Neural progenitor cell (in vitro differentiated cells): ENCODE measurements around the gene FLVCR2. TPM values are rescaled to one million over a fixed set of nuclear protein-coding genes. Genes with fewer than 3 reads are reported as not detected.

Experiments used
- DNase-seq: peaks from one replicate; pipeline ENCODE4 v3.0.0-alpha.2; 2016; ENCODE audit warnings: low spot score
- H2AFZ ChIP-seq: fragments of 200-600 bp; sonication (generic); replicated peaks from 2 replicates; pipeline ENCODE4 v1.6.1; 2016; ENCODE audit warnings: antibody characterized with exemption
- H3F3A ChIP-seq: fragments of 200-600 bp; sonication (generic); 2 replicates; pipeline ENCODE4 v1.6.1; 2016; ENCODE audit warnings: antibody characterized with exemption, low read depth
- H3K27ac ChIP-seq: fragments of 200-600 bp; sonication (generic); 2 replicates; pipeline ENCODE4 v1.5.1; 2016; ENCODE audit warnings: mild to moderate bottlenecking
- H3K27me3 ChIP-seq: fragments of 200-600 bp; sonication (generic); 2 replicates; pipeline ENCODE4 v1.6.1; 2016; ENCODE audit warnings: mild to moderate bottlenecking, moderate library complexity
- H3K36me3 ChIP-seq: fragments of 200-600 bp; sonication (generic); 2 replicates; pipeline ENCODE4 v1.5.1; 2016
- H3K4me1 ChIP-seq: fragments of 200-600 bp; sonication (generic); 2 replicates; pipeline ENCODE4 v1.6.1; 2016; ENCODE audit warnings: mixed run types
- H3K4me2 ChIP-seq: fragments of 200-600 bp; sonication (generic); 2 replicates; pipeline ENCODE4 v1.6.1; 2016
- H3K4me3 ChIP-seq: fragments of 200-600 bp; sonication (generic); 2 replicates; pipeline ENCODE4 v1.5.1; 2016
- H3K79me2 ChIP-seq: fragments of 200-600 bp; sonication (generic); 2 replicates; pipeline ENCODE4 v1.6.1; 2016; ENCODE audit warnings: low read depth
- H3K9ac ChIP-seq: fragments of 200-600 bp; sonication (generic); 2 replicates; pipeline ENCODE4 v1.6.1; 2016
- H3K9me3 ChIP-seq: fragments of 200-600 bp; sonication (generic); 2 replicates; pipeline ENCODE4 v1.5.1; 2016; ENCODE audit warnings: low read depth
- H4K20me1 ChIP-seq: fragments of 200-600 bp; sonication (generic); 2 replicates; pipeline ENCODE4 v1.6.1; 2016; ENCODE audit warnings: low read depth
- H3K27ac Mint-ChIP-seq: 3 replicates; pipeline ENCODE4 v1.8.0; 2021; ENCODE audit warnings: mixed read lengths
- H3K27me3 Mint-ChIP-seq: 2 replicates; pipeline ENCODE4 v1.8.0; 2022; ENCODE audit warnings: low read depth, mild to moderate bottlenecking, inconsistent platforms, moderate library complexity, mixed read lengths; ENCODE audit not compliant: insufficient read depth
- H3K36me3 Mint-ChIP-seq: 3 replicates; pipeline ENCODE4 v1.8.0; 2021; ENCODE audit warnings: mixed read lengths
- H3K4me1 Mint-ChIP-seq: 3 replicates; pipeline ENCODE4 v1.8.0; 2021; ENCODE audit warnings: mixed read lengths
- H3K4me3 Mint-ChIP-seq: 3 replicates; pipeline ENCODE4 v1.8.0; 2021; ENCODE audit warnings: mild to moderate bottlenecking, moderate library complexity, mixed read lengths
- H3K9me3 Mint-ChIP-seq: 3 replicates; pipeline ENCODE4 v1.8.0; 2020; ENCODE audit warnings: mixed read lengths
- CTCF ChIP-seq: fragments of 200-600 bp; sonication (generic); IDR thresholded peaks from 2 replicates; pipeline ENCODE4 v1.5.1; 2017; ENCODE audit warnings: antibody characterized with exemption, mild to moderate bottlenecking
- EZH2 ChIP-seq: fragments of 200-600 bp; sonication (generic); IDR thresholded peaks from 2 replicates; pipeline ENCODE4 v1.6.1; 2017; ENCODE audit warnings: antibody characterized with exemption, mild to moderate bottlenecking, moderate library complexity
- EZH2phosphoT487 ChIP-seq: fragments of 200-600 bp; sonication (generic); IDR thresholded peaks from 2 replicates; pipeline ENCODE4 v1.6.1; 2017; ENCODE audit warnings: antibody characterized with exemption
- total RNA-seq: library from RNA; depleted of rRNA; stranded (reverse); fragments of >200 nt; gene quantifications from 2 replicates; pipeline ENCODE4 v1.2.3, GENCODE V29; 2015; ENCODE audit warnings: low replicate concordance

FLVCR2 gene
- total RNA-seq, 1 donor from 2014 or later, result 1.7 TPM

GRCh38 chr14:75609606-75610475 is 31.4 kb downstream of the FLVCR2 start:
- Histone ChIP-seq H3K9me3 (no peaks in the 10 kb centered on the region), H4K20me1 (no peaks in the 10 kb centered on the region), H3F3A (no peaks in the 10 kb centered on the region), H3K9ac (no peak overlapping the region), H3K27ac (no peak overlapping the region), H3K79me2 (no peaks in the 10 kb centered on the region), H3K4me1 (peaks cover 5% of the 10 kb centered on the region), H2AFZ (no peak overlapping the region), H3K27me3 (no peaks in the 10 kb centered on the region), H3K4me2 (no peak overlapping the region), H3K4me3 (no peak overlapping the region), H3K36me3 (no peaks in the 10 kb centered on the region)
- peaks cover 16% of the 10 kb centered on the region for H3K9me3 Mint-ChIP-seq
- TF ChIP-seq EZH2 (no peak), CTCF (no peak), EZH2phosphoT487 (no peak)
- DNase-seq, result no peak
- H3K27me3 Mint-ChIP-seq, result peaks cover 3% of the 10 kb centered on the region
- no peak overlapping the region for H3K4me3 Mint-ChIP-seq
- peaks cover 5% of the 10 kb centered on the region for H3K36me3 Mint-ChIP-seq
- H3K27ac Mint-ChIP-seq, result peak overlapping the region; percentile 48
- H3K4me1 Mint-ChIP-seq, result peaks cover 16% of the 10 kb centered on the region

GRCh38 chr14:75610834-75611233 is 32.4 kb downstream of the FLVCR2 start:
- peaks cover 18% of the 10 kb centered on the region for H3K4me1 Mint-ChIP-seq
- no peaks in the 10 kb centered on the region for H3F3A ChIP-seq

GRCh38 chr14:75612157-75612556 is 33.7 kb downstream of the FLVCR2 start:
- peaks cover 18% of the 10 kb centered on the region for H3K4me1 Mint-ChIP-seq
- peaks cover 5% of the 10 kb centered on the region for H3K4me1 ChIP-seq

More at GRCh38 chr14:75610834-75611233, 32.4 kb downstream of the FLVCR2 start:
- Mint-ChIP-seq H3K4me3 (no peak overlapping the region), H3K27ac (no peak overlapping the region), H3K27me3 (peaks cover 3% of the 10 kb centered on the region), H3K36me3 (peaks cover 5% of the 10 kb centered on the region), H3K9me3 (peaks cover 16% of the 10 kb centered on the region)
- Histone ChIP-seq H2AFZ (no peak overlapping the region), H3K27me3 (no peaks in the 10 kb centered on the region), H3K36me3 (no peaks in the 10 kb centered on the region), H3K9me3 (no peaks in the 10 kb centered on the region), H3K4me1 (peaks cover 5% of the 10 kb centered on the region), H4K20me1 (no peaks in the 10 kb centered on the region), H3K27ac (no peak overlapping the region), H3K79me2 (no peaks in the 10 kb centered on the region), H3K4me2 (no peak overlapping the region), H3K4me3 (no peak overlapping the region), H3K9ac (no peak overlapping the region)
- DNase-seq, result no peak
- TF ChIP-seq EZH2, result no peak
- TF ChIP-seq EZH2phosphoT487, result no peak
- TF ChIP-seq CTCF, result no peak

More at GRCh38 chr14:75612157-75612556, 33.7 kb downstream of the FLVCR2 start:
- H3K27ac Mint-ChIP-seq, result no peak overlapping the region
- peaks cover 16% of the 10 kb centered on the region for H3K9me3 Mint-ChIP-seq
- H3K36me3 Mint-ChIP-seq, result peaks cover 5% of the 10 kb centered on the region
- H3K4me3 Mint-ChIP-seq, result no peak overlapping the region
- H3F3A ChIP-seq, result no peaks in the 10 kb centered on the region
- H3K4me3 ChIP-seq, result no peak overlapping the region
- H4K20me1 ChIP-seq, result no peaks in the 10 kb centered on the region
- no peaks in the 10 kb centered on the region for H3K9me3 ChIP-seq
- no peak overlapping the region for H3K27ac ChIP-seq
- TF ChIP-seq EZH2 (no peak), CTCF (no peak), EZH2phosphoT487 (no peak)
- no peak overlapping the region for H3K9ac ChIP-seq
- peaks cover 2% of the 10 kb centered on the region for H3K27me3 Mint-ChIP-seq
- no peaks in the 10 kb centered on the region for H3K27me3 ChIP-seq
- H3K4me2 ChIP-seq, result no peak overlapping the region
- no peaks in the 10 kb centered on the region for H3K36me3 ChIP-seq
- peak; percentile 13 for DNase-seq
- H2AFZ ChIP-seq, result no peak overlapping the region
- no peaks in the 10 kb centered on the region for H3K79me2 ChIP-seq
